ENCODE measurements around the gene CNIH3.

Gene CNIH3

DNA sequence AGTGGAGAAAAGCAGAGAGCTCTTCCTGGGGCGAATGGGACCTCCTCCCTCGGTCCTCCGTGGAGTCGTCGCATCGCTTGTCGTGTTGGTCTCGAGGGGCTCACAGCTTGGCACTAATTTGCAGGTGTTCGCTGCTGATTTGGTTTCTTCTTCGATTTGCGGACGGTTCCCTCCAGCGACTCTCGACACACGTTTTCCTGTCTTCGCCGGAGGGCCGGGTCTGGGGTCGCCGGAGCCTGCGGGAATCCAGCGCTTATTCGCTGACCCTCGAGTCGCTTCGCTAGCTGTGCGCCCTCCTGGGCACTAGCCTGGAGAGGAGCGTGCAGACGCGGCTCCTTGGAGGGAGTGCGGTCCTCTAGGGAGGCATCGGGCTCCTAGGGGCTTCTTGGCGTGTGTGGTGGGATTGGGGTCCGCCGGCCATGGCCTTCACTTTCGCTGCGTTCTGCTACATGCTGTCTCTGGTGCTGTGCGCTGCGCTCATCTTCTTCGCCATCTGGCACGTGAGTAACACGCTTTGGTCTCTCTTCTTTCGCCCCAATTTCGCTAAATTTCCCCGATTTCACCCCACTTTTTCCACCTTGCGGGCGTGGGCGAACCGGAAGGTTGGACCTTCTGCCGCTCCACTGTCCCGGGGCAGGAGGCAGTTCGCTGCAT, 766 bp downstream of the CNIH3 start:
- DNase-seq = no peak

DNA sequence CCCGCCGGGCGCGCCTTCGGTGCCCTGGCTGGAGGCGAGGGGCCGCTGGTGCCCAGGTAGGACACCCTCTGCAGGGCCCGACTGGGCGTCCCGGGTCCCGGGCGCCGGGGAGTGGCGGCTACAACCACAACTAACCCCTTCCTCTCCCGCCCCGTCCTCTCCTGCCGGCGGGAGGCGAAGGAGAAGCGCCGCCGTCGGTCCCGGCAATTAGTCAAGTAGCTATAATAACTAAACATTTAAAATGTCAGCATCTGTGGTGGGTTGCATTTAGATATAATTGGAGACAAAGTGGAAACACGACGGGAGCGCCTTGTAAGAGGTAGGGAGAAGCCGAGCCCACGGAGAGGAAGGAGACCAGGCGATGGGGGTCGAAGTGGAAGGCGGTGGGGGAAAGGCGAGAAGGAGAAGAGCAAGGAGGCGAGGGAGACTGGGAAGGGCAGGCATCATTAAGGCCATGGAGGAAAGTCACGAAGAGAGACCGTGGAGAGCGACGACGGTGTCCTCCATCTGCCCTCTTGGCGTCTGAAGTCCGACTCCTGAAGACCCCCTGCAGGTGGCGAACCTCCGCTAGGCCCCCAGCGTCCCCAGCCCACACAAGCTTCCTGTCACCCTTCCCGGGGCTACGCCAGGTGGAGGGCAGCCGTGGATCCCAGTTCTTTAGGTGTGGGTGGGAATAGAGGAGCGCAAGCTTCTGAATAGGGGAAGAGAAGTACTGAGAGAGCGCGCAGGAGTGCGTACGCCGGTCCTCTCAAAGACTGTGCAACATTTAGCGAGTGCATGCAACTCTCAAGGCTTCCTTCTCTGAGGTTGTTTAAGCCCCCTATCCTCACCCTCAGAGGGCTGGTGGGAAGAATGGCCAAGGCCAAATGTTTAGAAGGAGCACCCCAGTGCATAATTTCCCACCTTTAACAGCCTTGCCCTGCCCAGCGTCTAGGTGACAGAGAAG, 1.6 kb downstream of the CNIH3 start:
- DNase-seq = no peak

- no peak for DNase-seq
These were observed 3.1 kb downstream of the CNIH3 start for GRCh38 chr1:224619209-224619608.

- no peak for DNase-seq
These were observed 4.0 kb downstream of the CNIH3 start for GRCh38 chr1:224620105-224620504.

- DNase-seq = no peak
These were observed 5.9 kb downstream of the CNIH3 start for GRCh38 chr1:224621813-224622682.

GRCh38 chr1:224622831-224623230, 6.7 kb downstream of the CNIH3 start:
- DNase-seq = no peak

- no peak for DNase-seq
These were observed 7.2 kb downstream of the CNIH3 start for GRCh38 chr1:224623310-224623714.

GRCh38 chr1:224623743-224624333, 7.7 kb downstream of the CNIH3 start:
- no peak for DNase-seq

GRCh38 chr1:224624432-224624831, 8.3 kb downstream of the CNIH3 start:
- no peak for DNase-seq

- no peak for DNase-seq
These were observed 9.9 kb downstream of the CNIH3 start for GRCh38 chr1:224626042-224626441.

GRCh38 chr1:224629965-224630364, 13.8 kb downstream of the CNIH3 start:
- no peak for DNase-seq

DNA sequence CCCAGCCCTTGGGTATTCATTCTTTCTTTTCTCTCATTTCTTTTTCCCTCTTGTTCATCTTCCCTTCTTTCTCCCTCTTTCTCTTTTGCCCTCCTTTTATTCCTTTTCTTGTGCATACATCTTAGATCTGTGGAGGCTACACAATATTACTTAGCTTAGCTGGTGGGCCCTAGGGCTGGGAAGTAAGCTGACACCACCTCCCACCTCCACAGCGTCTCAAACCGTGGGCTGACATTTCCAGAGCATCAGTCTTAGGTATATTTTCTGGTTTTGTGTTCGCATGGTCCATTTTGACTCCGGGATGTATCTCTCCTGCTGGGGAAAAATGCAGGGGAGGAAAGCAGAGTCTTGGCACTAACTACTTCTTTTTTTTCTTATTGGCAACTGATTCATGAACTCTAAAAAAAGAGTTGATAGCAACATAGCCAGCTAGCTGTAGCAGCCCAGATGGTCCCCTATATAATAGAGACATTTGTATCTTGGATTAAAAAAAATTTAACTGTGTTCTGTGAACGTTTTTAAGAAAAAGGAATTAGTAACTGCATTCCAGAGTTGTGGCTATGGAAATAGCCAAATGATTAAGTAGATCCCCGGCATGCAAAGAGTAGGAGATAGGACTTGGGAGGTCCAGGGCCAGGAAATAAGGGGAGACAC, 15.5 kb downstream of the CNIH3 start:
- no peak for DNase-seq

GRCh38 chr1:224632381-224632871, 16.3 kb downstream of the CNIH3 start:
- no peak for DNase-seq

DNA sequence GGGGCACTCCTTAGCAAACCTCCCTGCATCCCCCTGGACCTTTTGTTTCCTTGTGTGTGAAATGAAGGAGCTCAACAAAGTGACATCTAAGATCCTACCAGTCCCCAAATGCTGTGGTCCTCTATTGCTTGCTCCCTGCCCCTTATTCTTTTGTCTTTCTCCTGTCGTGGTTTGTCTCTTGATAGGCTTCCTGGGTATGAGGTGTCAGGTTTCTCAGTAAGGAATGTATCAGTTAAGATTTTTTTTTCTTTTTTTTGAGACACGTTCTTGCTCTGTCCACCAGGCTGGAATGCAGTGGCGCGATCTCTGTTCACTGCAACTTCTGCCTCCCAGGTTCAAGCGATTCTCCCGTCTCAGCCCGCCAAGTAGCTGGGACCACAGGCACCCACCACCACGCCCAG, 16.8 kb downstream of the CNIH3 start:
- DNase-seq = no peak

GRCh38 chr1:224635356-224635755, 19.2 kb downstream of the CNIH3 start:
- no peak for DNase-seq

DNA sequence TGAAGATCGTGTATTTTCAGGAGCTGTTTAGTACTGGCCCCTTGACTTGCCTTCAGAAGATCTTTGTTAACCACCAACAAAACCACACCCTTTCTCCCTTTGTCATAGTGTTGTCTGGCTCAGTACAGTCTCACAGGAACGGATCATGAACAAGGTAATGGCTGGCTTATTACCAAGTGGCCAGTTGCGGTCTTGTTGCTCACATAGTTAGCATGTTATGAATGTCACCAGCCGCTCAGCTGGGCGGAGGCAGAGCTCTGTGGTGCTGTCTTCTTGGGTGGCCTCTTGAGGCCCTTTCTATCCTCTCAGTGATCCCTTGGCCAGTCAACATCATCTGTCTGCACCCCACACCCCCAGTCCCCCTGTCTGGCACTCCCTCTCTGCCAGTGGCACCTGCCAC, 21.4 kb downstream of the CNIH3 start:
- DNase-seq = no peak

DNA sequence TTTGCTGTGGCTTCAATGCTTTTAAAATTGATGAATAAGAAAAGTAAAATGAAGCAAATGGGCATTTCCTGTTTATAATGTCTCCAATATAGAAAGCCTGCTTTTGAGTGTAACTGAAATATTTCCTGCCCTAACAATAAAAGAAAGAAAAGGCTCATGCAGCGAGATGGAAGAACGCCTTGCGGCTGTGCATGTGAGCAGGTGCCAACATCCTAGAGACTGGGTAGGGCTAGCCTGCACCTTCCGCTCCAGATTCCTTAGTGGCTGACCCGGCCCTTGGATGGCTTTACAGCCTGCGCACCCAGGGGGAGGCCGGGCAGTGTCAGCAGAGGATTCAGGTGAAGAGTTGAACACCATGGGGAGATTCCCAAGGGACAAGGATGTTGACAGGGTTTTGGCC, 21.8 kb downstream of the CNIH3 start:
- DNase-seq = no peak

DNA sequence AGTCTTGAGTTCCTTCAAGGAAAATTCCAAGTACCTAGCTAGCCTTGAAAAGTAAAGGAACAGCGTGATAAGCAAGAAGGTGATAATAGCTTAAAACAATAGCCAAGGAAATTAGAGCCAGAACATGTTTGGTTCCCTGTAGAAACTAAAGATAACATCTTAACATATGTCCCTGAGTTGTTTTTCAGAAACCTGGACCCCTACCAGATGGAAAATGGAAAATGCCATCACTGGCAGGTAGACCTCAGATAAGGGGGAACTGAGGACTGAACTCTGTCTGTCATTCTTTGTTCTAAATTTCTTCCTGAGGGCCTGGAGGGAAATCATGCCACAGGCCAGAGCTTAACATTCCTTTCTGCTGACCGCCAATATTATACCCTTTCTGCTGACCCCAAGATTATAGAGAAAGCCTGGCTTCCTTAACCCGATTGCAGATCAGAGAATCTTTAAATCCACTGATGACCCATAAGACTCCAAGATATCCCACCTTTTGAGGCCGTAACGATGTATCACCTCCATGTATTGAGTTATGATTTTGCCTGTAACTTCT, 23.4 kb downstream of the CNIH3 start:
- DNase-seq = no peak

DNA sequence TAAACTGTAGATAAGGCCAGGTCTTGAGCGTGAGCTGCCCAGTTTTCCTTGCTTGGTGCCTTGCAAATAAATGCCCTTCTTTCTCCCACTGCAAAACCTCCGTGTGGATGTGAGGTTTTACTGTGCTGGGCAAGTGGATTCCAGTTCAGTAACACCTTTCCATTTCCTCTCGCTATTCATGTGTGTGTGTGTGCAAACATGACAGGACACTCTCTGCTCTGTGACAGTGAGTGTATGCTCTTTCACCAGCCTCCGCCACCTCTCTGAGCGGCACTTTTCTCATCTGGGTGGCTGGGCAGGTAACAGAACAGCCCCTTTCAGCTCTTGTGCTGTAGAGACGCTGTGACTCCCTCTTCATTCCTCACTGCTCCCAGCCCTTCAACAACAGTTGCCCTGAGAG, 23.9 kb downstream of the CNIH3 start:
- no peak for DNase-seq

DNA sequence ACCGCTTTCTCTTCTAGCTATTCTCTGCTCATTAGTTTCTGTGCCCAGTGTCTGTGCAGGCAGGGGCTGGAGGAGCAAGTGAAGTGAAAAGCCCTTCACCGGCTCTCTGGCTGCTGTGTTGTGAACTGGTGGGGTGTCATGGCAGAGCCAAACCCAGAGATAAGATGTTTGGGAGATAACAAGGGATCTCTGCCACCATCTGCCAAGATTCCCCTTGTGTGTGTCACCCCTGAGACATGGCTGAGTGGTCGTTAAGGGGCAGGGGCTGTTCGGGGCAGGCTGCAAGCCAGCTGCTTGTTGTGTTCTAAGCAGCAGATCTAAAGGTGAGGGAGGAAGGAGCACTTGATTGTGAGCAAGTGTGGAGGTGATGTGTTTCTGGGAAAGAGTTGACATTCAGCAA, 24.5 kb downstream of the CNIH3 start:
- DNase-seq = no peak

GRCh38 chr1:224641030-224641429, 24.9 kb downstream of the CNIH3 start:
- DNase-seq = no peak

GRCh38 chr1:224643653-224644052, 27.5 kb downstream of the CNIH3 start:
- no peak for DNase-seq
